Liver (tissue), 9 donors: ENCODE results near the gene MT3. TPM values are rescaled to one million over a fixed set of nuclear protein-coding genes. Genes with fewer than 3 reads are reported as not detected.

Experiments
- DNase-seq: peaks from one replicate; pipeline ENCODE4 v3.0.0-alpha.2; 2017; ENCODE audit warnings: low spot score
- H3K27ac ChIP-seq, 2 donors: one replicate each; pipeline ENCODE4 v1.7.0; 2013; ENCODE audit warnings: inconsistent platforms in 2 of 2, low read length in 2 of 2, control low read depth in 1 of 2, low read depth in 1 of 2, mild to moderate bottlenecking in 1 of 2
- H3K27me3 ChIP-seq, 4 donors: one replicate each; pipeline versions ENCODE4 v1.6.1 to v1.7.0; 2013; ENCODE audit warnings: low read length in 3 of 4, inconsistent platforms in 1 of 4, mild to moderate bottlenecking in 1 of 4, moderate library complexity in 1 of 4; ENCODE audit not compliant: control insufficient read depth in 4 of 4, insufficient read depth in 4 of 4
- H3K36me3 ChIP-seq, 4 donors: one replicate each; pipeline versions ENCODE4 v1.6.1 to v1.7.0; 2013; ENCODE audit warnings: low read length in 3 of 4, mild to moderate bottlenecking in 3 of 4, low read depth in 1 of 4, moderate library complexity in 1 of 4; ENCODE audit not compliant: control insufficient read depth in 4 of 4, insufficient read depth in 3 of 4
- H3K4me1 ChIP-seq, 4 donors: one replicate each; pipeline versions ENCODE4 v1.6.1 to v1.7.0; 2013; ENCODE audit warnings: low read length in 3 of 4, mild to moderate bottlenecking in 3 of 4, moderate library complexity in 1 of 4; ENCODE audit not compliant: control insufficient read depth in 4 of 4, insufficient read depth in 4 of 4
- H3K4me3 ChIP-seq, 3 donors: one replicate each; pipeline versions ENCODE4 v1.6.1 to v1.7.0; 2013; ENCODE audit warnings: low read length in 3 of 3, control low read depth in 1 of 3, low read depth in 1 of 3, mild to moderate bottlenecking in 1 of 3
- H3K9ac ChIP-seq, 2 donors: one replicate each; pipeline ENCODE4 v1.7.0; 2013; ENCODE audit warnings: low read length in 2 of 2, mild to moderate bottlenecking in 2 of 2, moderate library complexity in 2 of 2, control low read depth in 1 of 2, low read depth in 1 of 2
- H3K9me3 ChIP-seq, 4 donors: one replicate each; pipeline versions ENCODE4 v1.6.1 to v1.7.0; 2013; ENCODE audit warnings: low read length in 3 of 4; ENCODE audit not compliant: control insufficient read depth in 4 of 4
- ATF3 ChIP-seq: IDR thresholded peaks from 2 replicates; pipeline ENCODE4 v1.6.1; 2016; ENCODE audit warnings: antibody characterized with exemption
- CTCF ChIP-seq: fragments of 150-350 bp; IDR thresholded peaks from 2 replicates; pipeline ENCODE4 v1.5.1; 2017; ENCODE audit warnings: improper control_type of control experiment, low read depth, low read length; ENCODE audit not compliant: missing input control
- FOXA1 ChIP-seq: IDR thresholded peaks from 2 replicates; pipeline ENCODE4 v1.6.1; 2016; ENCODE audit warnings: antibody characterized with exemption
- FOXA2 ChIP-seq: IDR thresholded peaks from 2 replicates; pipeline ENCODE4 v1.6.1; 2016; ENCODE audit warnings: antibody characterized with exemption
- GABPA ChIP-seq, 2 donors: IDR thresholded peaks in 1 of 2; conservative IDR thresholded peaks in 1 of 2; 2 replicates each; pipeline ENCODE4 v1.6.1; 2016; ENCODE audit warnings: antibody characterized with exemption in 2 of 2, mild to moderate bottlenecking in 1 of 2, moderate library complexity in 1 of 2
- HNF4A ChIP-seq, 2 donors: conservative IDR thresholded peaks; 2 replicates each; pipeline ENCODE4 v1.6.1; 2016; ENCODE audit warnings: antibody characterized with exemption in 2 of 2, mild to moderate bottlenecking in 2 of 2
- HNF4G ChIP-seq: IDR thresholded peaks from 2 replicates; pipeline ENCODE4 v1.6.1; 2016; ENCODE audit warnings: antibody characterized with exemption
- JUND ChIP-seq, 2 donors: IDR thresholded peaks; 2 replicates each; pipeline ENCODE4 v1.6.1; 2016; ENCODE audit warnings: antibody characterized with exemption in 2 of 2
- MAX ChIP-seq: IDR thresholded peaks from 2 replicates; pipeline ENCODE4 v1.6.1; 2016; ENCODE audit warnings: antibody characterized with exemption
- NR2F2 ChIP-seq: IDR thresholded peaks from 2 replicates; pipeline ENCODE4 v1.6.1; 2016; ENCODE audit warnings: antibody characterized with exemption
- RAD21 ChIP-seq, 2 donors: IDR thresholded peaks; 2 replicates each; pipeline ENCODE4 v1.6.1; 2016; ENCODE audit warnings: antibody characterized with exemption in 2 of 2, mild to moderate bottlenecking in 2 of 2
- REST ChIP-seq: IDR thresholded peaks from 2 replicates; pipeline ENCODE4 v1.6.1; 2016; ENCODE audit warnings: antibody characterized with exemption, mild to moderate bottlenecking
- RXRA ChIP-seq, 2 donors: IDR thresholded peaks; 2 replicates each; pipeline ENCODE4 v1.6.1; 2017 to 2018; ENCODE audit warnings: antibody characterized with exemption in 2 of 2, mild to moderate bottlenecking in 1 of 2
- SP1 ChIP-seq: IDR thresholded peaks from 2 replicates; pipeline ENCODE4 v1.6.1; 2018; ENCODE audit warnings: antibody characterized with exemption, mild to moderate bottlenecking
- YY1 ChIP-seq: IDR thresholded peaks from 2 replicates; pipeline ENCODE4 v1.6.1; 2016; ENCODE audit warnings: antibody characterized with exemption, mild to moderate bottlenecking
- ZBTB33 ChIP-seq: IDR thresholded peaks from 2 replicates; pipeline ENCODE4 v1.6.1; 2016; ENCODE audit warnings: antibody characterized with exemption
- WGBS: extraction: QIAGEN DNeasy Blood & Tissue Kit; methylation state at CpG from one replicate; pipeline ENCODE4 v1.1.7; 2013; 5-methylcytosine and 5-hydroxymethylcytosine counted together
- polyA plus RNA-seq, 2 donors: library from polyadenylated mRNA; stranded (reverse) in 1 of 2; unstranded in 1 of 2; fragments of 200-250 nt in 1 of 2; fragments of >200 nt in 1 of 2; fragmentation: Nextera tagmentation in 1 of 2; extraction: Ambion mirVana in 1 of 2; gene quantifications; one replicate each; pipeline versions ENCODE4 v1.2.1 to v1.2.3, GENCODE V29; 2013 to 2015
- total RNA-seq, 2 donors: library from RNA; depleted of rRNA; stranded (reverse); fragments of >200 nt; gene quantifications; one replicate each; pipeline ENCODE4 v1.2.3, GENCODE V29; 2014
- donor health status: healthy.
- donor health status: healthy.
- donor health status: healthy.
- donor health status: healthy.
- donor health status: healthy.

Gene MT3
- total and polyA plus RNA-seq, 4 donors: not detected

GRCh38 chr16:56639045-56639444, 49.7 kb downstream of the MT3 start:
- TF ChIP-seq NR2F2: no peak
- TF ChIP-seq JUND (IDR thresholded peaks at IDR 0.05): no peak
- TF ChIP-seq FOXA2: no peak
- no peak for TF ChIP-seq RAD21 (IDR thresholded peaks at IDR 0.05)
- TF ChIP-seq SP1: no peak
- peak; percentile 17 to 56 for TF ChIP-seq RXRA (IDR thresholded peaks at IDR 0.05)
- TF ChIP-seq FOXA1: no peak
- peak in 1 of 2 donors; percentile 45 for TF ChIP-seq HNF4A (conservative IDR thresholded peaks at IDR 0.05)
- TF ChIP-seq ZBTB33: no peak
- TF ChIP-seq REST: no peak
- no peak for TF ChIP-seq CTCF
- no peak for TF ChIP-seq GABPA (IDR thresholded peaks at IDR 0.05 in 1 of 2, conservative IDR thresholded peaks at IDR 0.05 in 1 of 2)
- TF ChIP-seq ATF3: no peak
- no peak for TF ChIP-seq YY1
- no peak for TF ChIP-seq MAX
- TF ChIP-seq HNF4G: no peak
- Histone ChIP-seq H3K27me3 (no peaks in the 10 kb centered on the region), H3K4me3 (peak overlapping the region; percentile 49 to 57 (median 55)), H3K36me3 (no peaks in the 10 kb centered on the region), H3K9ac (peak overlapping the region in 1 of 2 donors; percentile 2), H3K27ac (peak overlapping the region; percentile 58 to 60), H3K9me3 (no peaks in the 10 kb centered on the region), H3K4me1 (peaks cover 8 to 34% (median 13%) of the 10 kb centered on the region in 4 donors)
- no peak for DNase-seq
- WGBS: 38% methylated on average over 1 of the region's 1 CpG

- Histone ChIP-seq H3K27ac (peak overlapping the region in 1 of 2 donors; percentile 48), H3K36me3 (no peaks in the 10 kb centered on the region), H3K9me3 (no peaks in the 10 kb centered on the region), H3K4me1 (peaks cover 8 to 37% (median 13%) of the 10 kb centered on the region in 4 donors), H3K27me3 (no peaks in the 10 kb centered on the region), H3K4me3 (no peak overlapping the region), H3K9ac (no peak overlapping the region)
- TF ChIP-seq FOXA2 (no peak), JUND (IDR thresholded peaks at IDR 0.05) (no peak), SP1 (no peak), ZBTB33 (no peak), NR2F2 (no peak), MAX (no peak), GABPA (IDR thresholded peaks at IDR 0.05 in 1 of 2, conservative IDR thresholded peaks at IDR 0.05 in 1 of 2) (no peak), ATF3 (no peak), RXRA (IDR thresholded peaks at IDR 0.05) (no peak)
- WGBS: 94% methylated on average over 1 of the region's 1 CpG
- no peak for DNase-seq
These were observed 50.7 kb downstream of the MT3 start for GRCh38 chr16:56640076-56640475.
